HL-60 (cell line): ENCODE results near the gene TGFB1I1.
"Not testable (repeated sequence)": the region's sequence is repeated elsewhere in the genome, so short reads cannot be mapped to it uniquely, and the experiment has no call there.

Experiments
- DNase-seq, 2 experiments: peaks; one replicate each; pipeline ENCODE4 v3.0.0-alpha.2; 2010 to 2020; ENCODE audit warnings: low read depth in 1 of 2, low spot score in 1 of 2
- H3K27ac ChIP-seq: fragments of 250-450 bp; sonication (Bioruptor Pico); replicated peaks from 2 replicates; pipeline ENCODE4 v1.5.1; 2020; ENCODE audit warnings: mild to moderate bottlenecking, moderate library complexity
- H3K27me3 ChIP-seq: fragments of 250-450 bp; sonication (Bioruptor Pico); 2 replicates; pipeline ENCODE4 v1.5.1; 2021; ENCODE audit warnings: mild to moderate bottlenecking, moderate library complexity; ENCODE audit not compliant: insufficient read depth, poor library complexity, severe bottlenecking
- H3K4me3 ChIP-seq: replicated peaks from 2 replicates; pipeline ENCODE4 v1.5.1; 2011; ENCODE audit warnings: mild to moderate bottlenecking, control low read depth, low read length; ENCODE audit not compliant: insufficient read depth
- GABPA ChIP-seq: IDR thresholded peaks from 2 replicates; pipeline ENCODE4 v1.6.1; 2012; ENCODE audit warnings: low read depth
- POLR2AphosphoS5 ChIP-seq: IDR thresholded peaks from 2 replicates; pipeline ENCODE4 v1.6.1; 2012; ENCODE audit warnings: low read depth
- SPI1 ChIP-seq: IDR thresholded peaks from 2 replicates; pipeline ENCODE4 v1.6.1; 2012; ENCODE audit warnings: low read depth, mild to moderate bottlenecking, borderline replicate concordance
- TF ChIP-seq, protein P1 (sequence below): IDR thresholded peaks from 2 replicates; pipeline ENCODE4 v1.6.1; 2012; ENCODE audit warnings: low read depth; ENCODE audit not compliant: insufficient replicate concordance
- TF ChIP-seq, protein P2 (sequence below): IDR thresholded peaks from one replicate; pipeline ENCODE4 v1.5.1; 2011; ENCODE audit warnings: low read length, control low read depth, inconsistent platforms; ENCODE audit not compliant: insufficient read depth

TGFB1I1 gene

GRCh38 chr16:31501226-31501965 lies 29.4 kb downstream of the TGFB1I1 start:
- Histone ChIP-seq H3K27ac (no peak overlapping the region), H3K27me3 (no peaks in the 10 kb centered on the region), H3K4me3 (no peak overlapping the region)
- TF ChIP-seq SPI1: no peak
- no peak for DNase-seq

GRCh38 chr16:31501966-31502348 lies 30.0 kb downstream of the TGFB1I1 start:
- no peak for DNase-seq

DNA sequence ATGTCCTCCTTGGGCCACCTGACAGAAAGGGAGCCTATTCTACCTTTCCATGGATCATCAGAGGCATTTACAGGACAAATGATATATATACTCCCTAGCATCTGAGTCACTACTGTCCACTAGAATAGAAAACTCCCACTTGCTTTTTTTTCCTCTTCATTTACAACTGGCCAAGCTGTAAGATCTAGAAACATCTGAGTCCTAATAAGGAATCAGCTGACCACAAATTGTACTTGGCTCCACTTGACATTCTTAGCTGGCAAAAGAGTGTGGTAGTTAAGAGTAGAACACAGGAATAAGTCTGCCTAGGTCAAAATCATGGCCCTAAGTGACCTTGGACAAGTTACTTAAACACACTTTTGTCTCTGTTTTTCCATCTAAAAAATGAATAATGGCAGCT lies 31.0 kb downstream of the TGFB1I1 start:
- H3K27ac ChIP-seq: no peak overlapping the region
- TF ChIP-seq GABPA (no peak), SPI1 (no peak), POLR2AphosphoS5 (no peak)
- TF ChIP-seq, protein P1, sequence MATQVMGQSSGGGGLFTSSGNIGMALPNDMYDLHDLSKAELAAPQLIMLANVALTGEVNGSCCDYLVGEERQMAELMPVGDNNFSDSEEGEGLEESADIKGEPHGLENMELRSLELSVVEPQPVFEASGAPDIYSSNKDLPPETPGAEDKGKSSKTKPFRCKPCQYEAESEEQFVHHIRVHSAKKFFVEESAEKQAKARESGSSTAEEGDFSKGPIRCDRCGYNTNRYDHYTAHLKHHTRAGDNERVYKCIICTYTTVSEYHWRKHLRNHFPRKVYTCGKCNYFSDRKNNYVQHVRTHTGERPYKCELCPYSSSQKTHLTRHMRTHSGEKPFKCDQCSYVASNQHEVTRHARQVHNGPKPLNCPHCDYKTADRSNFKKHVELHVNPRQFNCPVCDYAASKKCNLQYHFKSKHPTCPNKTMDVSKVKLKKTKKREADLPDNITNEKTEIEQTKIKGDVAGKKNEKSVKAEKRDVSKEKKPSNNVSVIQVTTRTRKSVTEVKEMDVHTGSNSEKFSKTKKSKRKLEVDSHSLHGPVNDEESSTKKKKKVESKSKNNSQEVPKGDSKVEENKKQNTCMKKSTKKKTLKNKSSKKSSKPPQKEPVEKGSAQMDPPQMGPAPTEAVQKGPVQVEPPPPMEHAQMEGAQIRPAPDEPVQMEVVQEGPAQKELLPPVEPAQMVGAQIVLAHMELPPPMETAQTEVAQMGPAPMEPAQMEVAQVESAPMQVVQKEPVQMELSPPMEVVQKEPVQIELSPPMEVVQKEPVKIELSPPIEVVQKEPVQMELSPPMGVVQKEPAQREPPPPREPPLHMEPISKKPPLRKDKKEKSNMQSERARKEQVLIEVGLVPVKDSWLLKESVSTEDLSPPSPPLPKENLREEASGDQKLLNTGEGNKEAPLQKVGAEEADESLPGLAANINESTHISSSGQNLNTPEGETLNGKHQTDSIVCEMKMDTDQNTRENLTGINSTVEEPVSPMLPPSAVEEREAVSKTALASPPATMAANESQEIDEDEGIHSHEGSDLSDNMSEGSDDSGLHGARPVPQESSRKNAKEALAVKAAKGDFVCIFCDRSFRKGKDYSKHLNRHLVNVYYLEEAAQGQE: no peak
- TF ChIP-seq, protein P2, sequence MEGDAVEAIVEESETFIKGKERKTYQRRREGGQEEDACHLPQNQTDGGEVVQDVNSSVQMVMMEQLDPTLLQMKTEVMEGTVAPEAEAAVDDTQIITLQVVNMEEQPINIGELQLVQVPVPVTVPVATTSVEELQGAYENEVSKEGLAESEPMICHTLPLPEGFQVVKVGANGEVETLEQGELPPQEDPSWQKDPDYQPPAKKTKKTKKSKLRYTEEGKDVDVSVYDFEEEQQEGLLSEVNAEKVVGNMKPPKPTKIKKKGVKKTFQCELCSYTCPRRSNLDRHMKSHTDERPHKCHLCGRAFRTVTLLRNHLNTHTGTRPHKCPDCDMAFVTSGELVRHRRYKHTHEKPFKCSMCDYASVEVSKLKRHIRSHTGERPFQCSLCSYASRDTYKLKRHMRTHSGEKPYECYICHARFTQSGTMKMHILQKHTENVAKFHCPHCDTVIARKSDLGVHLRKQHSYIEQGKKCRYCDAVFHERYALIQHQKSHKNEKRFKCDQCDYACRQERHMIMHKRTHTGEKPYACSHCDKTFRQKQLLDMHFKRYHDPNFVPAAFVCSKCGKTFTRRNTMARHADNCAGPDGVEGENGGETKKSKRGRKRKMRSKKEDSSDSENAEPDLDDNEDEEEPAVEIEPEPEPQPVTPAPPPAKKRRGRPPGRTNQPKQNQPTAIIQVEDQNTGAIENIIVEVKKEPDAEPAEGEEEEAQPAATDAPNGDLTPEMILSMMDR: no peak
- DNase-seq: no peak

More at GRCh38 chr16:31501966-31502348, 30.0 kb downstream of the TGFB1I1 start:
- no peak overlapping the region for H3K4me3 ChIP-seq
- H3K27me3 ChIP-seq: no peaks in the 10 kb centered on the region
- H3K27ac ChIP-seq: no peak overlapping the region
- TF ChIP-seq POLR2AphosphoS5: no peak
- TF ChIP-seq, protein P1: no peak
- TF ChIP-seq GABPA: no peak
- TF ChIP-seq SPI1: no peak
- TF ChIP-seq, protein P2: no peak

DNA sequence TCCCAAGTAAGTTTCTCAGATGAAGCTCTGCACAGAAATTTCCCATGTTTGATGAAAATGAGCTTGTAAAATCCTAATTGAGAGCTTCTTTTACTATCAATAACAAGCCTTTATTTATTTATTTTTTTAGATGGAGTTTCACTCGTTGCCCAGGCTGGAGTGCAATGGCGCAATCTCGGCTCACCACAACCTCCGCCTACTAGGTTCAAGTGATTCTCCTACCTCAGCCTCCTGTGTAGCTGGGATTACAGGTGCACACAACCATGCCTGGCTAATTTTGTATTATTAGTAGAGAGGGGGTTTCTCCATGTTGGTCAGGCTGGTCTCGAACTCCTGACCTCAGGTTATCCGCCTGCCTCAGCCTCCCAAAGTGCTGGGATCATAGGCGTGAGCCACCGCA lies 31.6 kb downstream of the TGFB1I1 start:
- H3K27ac ChIP-seq, H3K27me3 ChIP-seq, H3K4me3 ChIP-seq, DNase-seq: not testable (repeated sequence)

More for the DNA sequence above, 31.0 kb downstream of the TGFB1I1 start:
- Histone ChIP-seq H3K27me3 (no peaks in the 10 kb centered on the region), H3K4me3 (no peak overlapping the region)

DNA sequence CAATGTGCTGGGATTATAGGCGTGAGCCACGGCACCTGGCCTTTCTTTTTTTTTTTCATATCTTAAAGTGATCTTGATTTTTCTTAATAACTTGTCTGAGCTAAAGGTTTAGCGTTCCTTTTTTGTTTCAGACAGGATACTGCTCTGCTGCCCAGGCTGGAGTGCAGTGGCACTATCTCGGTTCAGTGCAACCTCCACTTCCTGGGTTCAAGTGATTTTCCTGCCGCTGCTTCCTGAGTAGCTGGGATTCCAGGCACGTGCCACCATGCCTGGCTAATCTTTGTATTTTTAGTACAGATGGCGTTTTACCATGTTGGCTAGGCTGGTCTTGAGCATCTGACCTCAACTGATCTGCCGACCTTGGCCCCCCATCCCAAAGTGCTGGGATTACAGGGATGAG lies 32.2 kb downstream of the TGFB1I1 start:
- no peak for DNase-seq
- Histone ChIP-seq H3K27me3 (no peaks in the 10 kb centered on the region), H3K27ac (no peak overlapping the region), H3K4me3 (no peak overlapping the region)
- TF ChIP-seq POLR2AphosphoS5: no peak
- TF ChIP-seq, protein P2: no peak
- no peak for TF ChIP-seq GABPA
- TF ChIP-seq SPI1: no peak
- TF ChIP-seq, protein P1: no peak
